ENCODE data around the gene BCAM. TPM values are rescaled to one million over a fixed set of nuclear protein-coding genes. Genes with fewer than 3 reads are reported as not detected.

Gene BCAM
- total and polyA plus RNA-seq, 2 of the 4 experiments (the other 2 are of a cell fraction): 2.3 to 35.7 TPM

DNA sequence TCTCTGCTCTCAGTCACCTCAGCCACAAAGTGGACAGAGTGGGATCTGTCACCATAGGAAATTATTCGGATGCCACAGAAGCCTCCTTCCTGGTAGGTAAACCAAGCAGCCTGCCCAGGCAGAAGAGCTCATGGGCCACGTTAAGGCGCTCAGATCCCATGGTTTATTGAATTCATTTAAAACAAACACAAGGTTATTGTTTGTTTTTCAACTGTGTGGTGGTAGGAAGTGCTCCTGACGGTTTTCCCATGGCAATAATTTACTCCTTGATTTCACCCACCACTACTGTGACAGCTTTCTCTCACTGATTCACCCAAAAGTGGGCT, 14.4 kb downstream of the BCAM start (continued):
- TF ChIP-seq, protein P1, sequence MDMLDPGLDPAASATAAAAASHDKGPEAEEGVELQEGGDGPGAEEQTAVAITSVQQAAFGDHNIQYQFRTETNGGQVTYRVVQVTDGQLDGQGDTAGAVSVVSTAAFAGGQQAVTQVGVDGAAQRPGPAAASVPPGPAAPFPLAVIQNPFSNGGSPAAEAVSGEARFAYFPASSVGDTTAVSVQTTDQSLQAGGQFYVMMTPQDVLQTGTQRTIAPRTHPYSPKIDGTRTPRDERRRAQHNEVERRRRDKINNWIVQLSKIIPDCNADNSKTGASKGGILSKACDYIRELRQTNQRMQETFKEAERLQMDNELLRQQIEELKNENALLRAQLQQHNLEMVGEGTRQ (IDR thresholded peaks at IDR 0.05; ENCODE audit: low read depth, low read length): no peak
- TF ChIP-seq FOS (IDR thresholded peaks at IDR 0.05; ENCODE audit: low read depth, low read length) (no peak), CEBPB (IDR thresholded peaks at IDR 0.05; ENCODE audit: low read depth, low read length) (no peak)

DNA sequence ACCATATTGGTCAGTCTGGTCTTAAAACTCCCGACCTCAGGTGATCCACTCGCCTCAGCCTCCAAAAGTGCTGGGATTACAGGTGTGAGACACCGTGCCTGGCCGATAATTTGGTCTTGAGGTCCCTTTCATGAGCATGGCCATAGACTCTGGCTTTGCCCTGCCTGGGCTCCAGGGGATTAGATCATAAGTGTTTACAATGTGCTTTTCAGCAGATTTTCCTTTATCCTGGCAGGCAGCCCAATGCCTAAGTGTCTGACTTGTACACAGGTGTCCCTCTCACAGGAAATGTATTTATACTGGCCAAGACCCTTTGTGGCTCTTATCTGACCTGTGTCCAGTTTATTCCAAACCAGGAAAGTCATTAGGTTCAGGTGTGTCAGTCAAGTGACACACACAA, 15.9 kb downstream of the BCAM start:
- WGBS, 2 experiments (ENCODE audit: extremely low coverage in 2 of 2, insufficient read length in 1 of 2): 94% methylated on average over 4 of the region's 4 CpGs; no CpG with 5 or more reads in 1 of the 2 experiments
- H3K4me1 ChIP-seq (ENCODE audit: control insufficient read depth, insufficient read depth, low read length): peaks cover 3% of the 10 kb centered on the region; the same call in 1 of the 2 replicates
- no peak overlapping the region for H3K23ac ChIP-seq (ENCODE audit: low read depth, low read length)
- no peak overlapping the region for H3K18ac ChIP-seq (ENCODE audit: low read depth, low read length)
- no peak overlapping the region for H2AK5ac ChIP-seq (ENCODE audit: low read depth, low read length)
- DNase-seq (no peak), ATAC-seq (ENCODE audit: low read depth) (no peak)
- BruUV-seq (replicated peaks): no TSS peak
- no peak for TF ChIP-seq NFE2L2 (IDR thresholded peaks at IDR 0.05; ENCODE audit: low read depth, low read length)
- no peak for TF ChIP-seq RAD21 (IDR thresholded peaks at IDR 0.05; ENCODE audit: low read length)
- TF ChIP-seq, protein P1 (IDR thresholded peaks at IDR 0.05; ENCODE audit: low read depth, low read length): no peak
- TF ChIP-seq MXI1 (IDR thresholded peaks at IDR 0.05; ENCODE audit: borderline replicate concordance, low read depth, low read length): no peak
- no peak for TF ChIP-seq RFX5 (IDR thresholded peaks at IDR 0.05; ENCODE audit: low read depth, low read length)
- TF ChIP-seq CEBPB (IDR thresholded peaks at IDR 0.05; ENCODE audit: low read depth, low read length): no peak
- TF ChIP-seq CHD1 (IDR thresholded peaks at IDR 0.05; ENCODE audit: low read depth, low read length): no peak
- no peak for TF ChIP-seq MAFK (IDR thresholded peaks at IDR 0.05; ENCODE audit: low read depth, low read length)
- TF ChIP-seq, protein P2, sequence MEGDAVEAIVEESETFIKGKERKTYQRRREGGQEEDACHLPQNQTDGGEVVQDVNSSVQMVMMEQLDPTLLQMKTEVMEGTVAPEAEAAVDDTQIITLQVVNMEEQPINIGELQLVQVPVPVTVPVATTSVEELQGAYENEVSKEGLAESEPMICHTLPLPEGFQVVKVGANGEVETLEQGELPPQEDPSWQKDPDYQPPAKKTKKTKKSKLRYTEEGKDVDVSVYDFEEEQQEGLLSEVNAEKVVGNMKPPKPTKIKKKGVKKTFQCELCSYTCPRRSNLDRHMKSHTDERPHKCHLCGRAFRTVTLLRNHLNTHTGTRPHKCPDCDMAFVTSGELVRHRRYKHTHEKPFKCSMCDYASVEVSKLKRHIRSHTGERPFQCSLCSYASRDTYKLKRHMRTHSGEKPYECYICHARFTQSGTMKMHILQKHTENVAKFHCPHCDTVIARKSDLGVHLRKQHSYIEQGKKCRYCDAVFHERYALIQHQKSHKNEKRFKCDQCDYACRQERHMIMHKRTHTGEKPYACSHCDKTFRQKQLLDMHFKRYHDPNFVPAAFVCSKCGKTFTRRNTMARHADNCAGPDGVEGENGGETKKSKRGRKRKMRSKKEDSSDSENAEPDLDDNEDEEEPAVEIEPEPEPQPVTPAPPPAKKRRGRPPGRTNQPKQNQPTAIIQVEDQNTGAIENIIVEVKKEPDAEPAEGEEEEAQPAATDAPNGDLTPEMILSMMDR (conservative IDR thresholded peaks at IDR 0.05; ENCODE audit: low read depth, low read length): no peak
- no peak for TF ChIP-seq MAZ (IDR thresholded peaks at IDR 0.05; ENCODE audit: borderline replicate concordance, low read depth, low read length)
- TF ChIP-seq SMC3 (IDR thresholded peaks at IDR 0.05; ENCODE audit: low read depth, low read length): no peak
- TF ChIP-seq BHLHE40 (IDR thresholded peaks at IDR 0.05; ENCODE audit: low read depth, low read length): no peak
- peaks cover 10% of the 10 kb centered on the region for H3K27me3 ChIP-seq (ENCODE audit: control insufficient read depth, insufficient read depth, low read length)
- no peak overlapping the region for H3K9ac ChIP-seq (ENCODE audit: low read depth, low read length)
- no peak overlapping the region for H4K8ac ChIP-seq (ENCODE audit: low read depth in 2 of 2, low read length in 2 of 2)
- H3K4ac ChIP-seq (ENCODE audit: low read depth, low read length): no peak overlapping the region
- no peak overlapping the region for H3K56ac ChIP-seq (ENCODE audit: extremely low read depth, insufficient read depth, low read length)
- dilution Hi-C loops (cut with HindIII; ENCODE audit: low sequenced_read_pairs, unreplicated experiment) (no loop called here), intact Hi-C loops (cut with micrococcal nuclease) (no loop called here), in situ Hi-C loops (cut with MboI; ENCODE audit: low sequenced_read_pairs) (no loop called here)
- no peak overlapping the region for H4K91ac ChIP-seq (ENCODE audit: insufficient read depth, low read depth, low read length)
- ChIA-PET POLR2A (ENCODE audit: unreplicated experiment) (no interaction called here), CTCF (no interaction called here)
- no peak overlapping the region for H2AFZ ChIP-seq (replicated peaks; ENCODE audit: low read length, poor library complexity)
- H3K9me3 ChIP-seq (ENCODE audit: control insufficient read depth, insufficient read depth, low read length): no peaks in the 10 kb centered on the region
- H3K4me2 ChIP-seq (ENCODE audit: low read depth, low read length): no peak overlapping the region
- H3K9me1 ChIP-seq (ENCODE audit: insufficient read depth, low read length): 0 out of 2 replicates have a peak, but pooled peaks cover 3% of the 10 kb centered on the region
- peaks cover 2% of the 10 kb centered on the region for H3K36me3 ChIP-seq (ENCODE audit: control insufficient read depth, insufficient read depth, low read length)
- H2BK20ac ChIP-seq (ENCODE audit: low read depth, low read length): no peak overlapping the region
- H2BK5ac ChIP-seq (ENCODE audit: low read depth, low read length, poor library complexity, severe bottlenecking): no peak overlapping the region
- no peak overlapping the region for H4K5ac ChIP-seq (ENCODE audit: low read depth, low read length)
- H4K20me1 ChIP-seq (ENCODE audit: insufficient read depth, low read length): no peaks in the 10 kb centered on the region
- H3K27ac ChIP-seq (ENCODE audit: insufficient read depth, low read length): no peak overlapping the region
- H3K4me3 ChIP-seq (ENCODE audit: insufficient read depth, low read depth, low read length): no peak overlapping the region
- H3K79me1 ChIP-seq (ENCODE audit: low read depth in 1 of 2, low read length in 2 of 2): no peaks in the 10 kb centered on the region
- no peak overlapping the region for H2BK15ac ChIP-seq (ENCODE audit: low read depth, low read length)
- no peak overlapping the region for H3K14ac ChIP-seq (replicated peaks; ENCODE audit: low read depth, low read length)
- no peak overlapping the region for H2BK120ac ChIP-seq (ENCODE audit: low read depth, low read length)
- H2AK9ac ChIP-seq (replicated peaks; ENCODE audit: low read depth, low read length, poor library complexity): no peak overlapping the region
